Rectal smooth muscle tissue (tissue), 1 donor: ENCODE data around the gene CEBPA.

ENCODE experiments used
- H3K27ac ChIP-seq: one replicate; pipeline ENCODE4 v1.7.0; 2013; ENCODE audit warnings: low read depth, low read length, inconsistent platforms
- H3K27me3 ChIP-seq: one replicate; pipeline ENCODE4 v1.7.0; 2013; ENCODE audit warnings: low read length; ENCODE audit not compliant: control insufficient read depth, insufficient read depth
- H3K36me3 ChIP-seq: one replicate; pipeline ENCODE4 v1.7.0; 2013; ENCODE audit warnings: low read length; ENCODE audit not compliant: control insufficient read depth, insufficient read depth
- H3K4me1 ChIP-seq: one replicate; pipeline ENCODE4 v1.7.0; 2013; ENCODE audit warnings: low read length; ENCODE audit not compliant: control insufficient read depth, insufficient read depth
- H3K4me3 ChIP-seq: one replicate; pipeline ENCODE4 v1.7.0; 2013; ENCODE audit warnings: low read length
- H3K9ac ChIP-seq: one replicate; pipeline ENCODE4 v1.7.0; 2013; ENCODE audit warnings: low read length

The CEBPA gene

GRCh38 chr19:33278403-33279269 lies 23.7 kb downstream of the CEBPA start:
- Histone ChIP-seq H3K9ac (no peak overlapping the region), H3K4me3 (no peak overlapping the region), H3K27me3 (peaks cover 2% of the 10 kb centered on the region), H3K36me3 (no peaks in the 10 kb centered on the region), H3K27ac (no peak overlapping the region), H3K4me1 (no peaks in the 10 kb centered on the region)

- no peak overlapping the region for H3K9ac ChIP-seq
- peaks cover 2% of the 10 kb centered on the region for H3K27me3 ChIP-seq
- no peak overlapping the region for H3K27ac ChIP-seq
- no peak overlapping the region for H3K4me3 ChIP-seq
- no peaks in the 10 kb centered on the region for H3K36me3 ChIP-seq
- H3K4me1 ChIP-seq = no peaks in the 10 kb centered on the region
Measured at GRCh38 chr19:33278023-33278402, 24.3 kb downstream of the CEBPA start.

DNA sequence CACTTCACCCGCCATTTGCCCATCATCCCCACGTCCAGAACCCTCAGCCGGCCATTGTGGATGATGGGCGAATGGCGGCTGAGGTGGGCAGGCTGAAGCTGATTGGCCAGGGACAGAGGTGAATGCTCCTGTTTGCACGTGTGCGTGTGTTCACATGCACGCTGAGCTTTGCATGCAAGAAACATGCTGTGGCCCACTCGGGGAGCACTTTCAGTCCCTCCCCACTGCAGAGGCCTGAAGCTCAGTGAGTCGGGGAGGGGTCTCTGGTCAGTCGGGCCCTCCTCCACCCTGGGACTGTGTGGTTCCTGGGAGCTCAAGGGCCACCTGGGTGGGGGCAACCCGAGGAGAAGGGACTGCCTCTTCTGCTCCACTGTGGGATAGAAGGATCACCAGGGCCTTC lies 24.9 kb downstream of the CEBPA start:
- no peaks in the 10 kb centered on the region for H3K4me1 ChIP-seq
- H3K4me3 ChIP-seq = no peak overlapping the region
- no peaks in the 10 kb centered on the region for H3K36me3 ChIP-seq
- H3K27me3 ChIP-seq = peaks cover 2% of the 10 kb centered on the region
- H3K27ac ChIP-seq = no peak overlapping the region
- H3K9ac ChIP-seq = no peak overlapping the region

GRCh38 chr19:33275933-33276619 lies 26.3 kb downstream of the CEBPA start:
- H3K4me3 ChIP-seq = no peak overlapping the region
- no peaks in the 10 kb centered on the region for H3K36me3 ChIP-seq
- H3K27ac ChIP-seq = no peak overlapping the region
- peaks cover 2% of the 10 kb centered on the region for H3K27me3 ChIP-seq
- H3K9ac ChIP-seq = no peak overlapping the region
- H3K4me1 ChIP-seq = no peaks in the 10 kb centered on the region

DNA sequence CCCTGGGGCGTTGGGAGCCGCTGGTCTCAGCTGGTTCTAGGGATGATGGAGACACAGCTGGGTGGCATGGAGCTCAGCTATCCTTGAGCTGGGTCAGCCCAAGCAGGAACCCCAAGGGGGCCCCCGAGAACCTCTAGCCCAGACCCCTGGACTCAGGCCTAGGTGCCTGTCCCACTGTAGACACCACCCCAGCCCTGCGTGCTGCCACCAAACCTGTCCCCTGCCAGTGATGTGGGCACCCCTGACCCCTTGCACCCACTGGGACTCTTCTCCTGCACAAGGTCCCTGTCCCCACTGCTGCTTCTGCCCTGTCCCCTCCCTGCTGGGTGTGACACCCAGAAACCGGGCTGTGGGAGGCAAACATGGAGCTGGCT lies 26.8 kb downstream of the CEBPA start:
- Histone ChIP-seq H3K27me3 (peaks cover 2% of the 10 kb centered on the region), H3K4me3 (no peak overlapping the region), H3K27ac (no peak overlapping the region), H3K36me3 (no peaks in the 10 kb centered on the region), H3K9ac (no peak overlapping the region), H3K4me1 (no peaks in the 10 kb centered on the region)

GRCh38 chr19:33274663-33275558 lies 27.4 kb downstream of the CEBPA start:
- H3K27ac ChIP-seq = no peak overlapping the region
- H3K4me3 ChIP-seq = no peak overlapping the region
- H3K36me3 ChIP-seq = no peaks in the 10 kb centered on the region
- no peaks in the 10 kb centered on the region for H3K4me1 ChIP-seq
- H3K27me3 ChIP-seq = peaks cover 2% of the 10 kb centered on the region
- H3K9ac ChIP-seq = no peak overlapping the region

DNA sequence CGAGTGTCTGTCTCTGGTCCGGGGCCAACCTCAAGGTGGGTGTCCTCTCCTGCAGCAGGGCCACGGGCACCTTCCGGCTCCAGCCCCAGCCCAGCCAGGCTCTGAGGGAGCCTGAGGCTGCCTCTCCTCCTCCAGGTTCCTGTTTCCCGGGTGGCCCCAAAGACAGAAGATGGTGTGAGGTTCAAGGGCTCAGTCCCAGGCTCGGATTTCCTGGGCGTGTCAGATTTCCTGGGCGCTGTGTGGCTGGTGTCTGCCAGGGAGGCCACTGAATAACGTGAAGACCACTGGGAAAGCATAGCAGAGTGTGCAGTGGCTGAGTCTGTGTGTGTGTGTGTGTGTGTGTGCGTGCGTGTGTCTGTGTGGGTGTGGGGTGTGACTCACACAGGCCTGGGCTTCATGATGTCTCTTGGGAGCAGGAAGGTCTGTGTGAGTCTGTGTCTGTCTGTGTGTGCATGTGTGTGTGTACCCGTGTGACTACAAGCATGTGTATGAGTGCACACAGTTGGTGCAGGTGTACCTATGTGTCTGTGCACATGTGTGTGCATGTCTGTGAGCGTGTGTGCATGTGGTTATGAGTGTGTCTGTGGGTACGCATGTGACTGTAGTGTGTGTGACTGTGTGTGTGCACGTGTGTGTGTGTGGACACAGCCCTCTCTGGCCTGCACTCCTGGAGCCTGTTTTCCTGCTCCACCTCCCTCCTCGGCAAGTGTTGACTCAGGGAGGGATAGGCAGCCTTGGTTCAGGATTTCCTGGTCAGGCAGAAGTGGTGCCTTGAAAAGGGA lies 28.3 kb downstream of the CEBPA start:
- Histone ChIP-seq H3K9ac (no peak overlapping the region), H3K27me3 (peaks cover 2% of the 10 kb centered on the region), H3K4me1 (no peaks in the 10 kb centered on the region), H3K36me3 (no peaks in the 10 kb centered on the region), H3K27ac (no peak overlapping the region), H3K4me3 (no peak overlapping the region)

GRCh38 chr19:33273065-33273736 lies 29.1 kb downstream of the CEBPA start:
- Histone ChIP-seq H3K27me3 (peaks cover 2% of the 10 kb centered on the region), H3K27ac (no peak overlapping the region), H3K4me1 (no peaks in the 10 kb centered on the region), H3K36me3 (no peaks in the 10 kb centered on the region), H3K9ac (no peak overlapping the region), H3K4me3 (no peak overlapping the region)

DNA sequence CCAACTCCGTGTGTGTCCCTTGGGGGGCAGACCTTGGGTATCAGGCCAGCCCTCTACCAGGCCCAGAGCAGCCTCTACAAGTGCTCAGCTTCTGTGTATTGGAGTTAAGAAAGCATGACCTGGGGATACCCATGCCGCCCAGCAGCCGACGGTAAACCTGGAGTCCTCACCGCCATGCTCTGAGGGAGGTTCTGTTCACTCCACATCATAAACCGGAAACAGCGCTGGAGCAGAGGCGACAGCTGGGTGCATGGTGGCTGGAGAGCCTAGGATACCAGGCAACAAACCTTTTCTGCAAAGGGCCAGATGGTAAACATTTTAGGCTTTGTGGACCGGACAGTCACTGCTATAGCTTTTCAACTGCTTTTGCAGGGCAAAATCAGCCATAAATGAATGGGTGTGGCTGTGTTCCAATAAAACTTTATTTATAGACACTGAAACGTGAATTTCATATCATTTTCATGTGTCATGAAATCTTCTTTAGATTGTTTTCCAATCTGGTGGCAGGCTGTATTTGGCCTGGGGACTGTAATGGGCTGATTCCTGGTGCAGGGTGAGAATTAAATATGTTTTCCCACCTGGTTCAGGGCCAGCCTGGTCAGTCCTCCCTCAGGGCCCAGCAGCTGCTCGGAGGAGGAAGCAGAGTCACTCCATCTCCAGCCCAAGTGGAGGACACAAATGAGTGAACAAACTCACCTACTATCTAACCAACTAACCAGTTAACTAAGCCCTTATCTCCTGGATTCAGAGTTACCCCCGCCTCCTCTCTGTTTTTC lies 30.9 kb downstream of the CEBPA start:
- no peak overlapping the region for H3K27ac ChIP-seq
- no peaks in the 10 kb centered on the region for H3K4me1 ChIP-seq
- no peaks in the 10 kb centered on the region for H3K36me3 ChIP-seq
- H3K4me3 ChIP-seq = no peak overlapping the region
- no peaks in the 10 kb centered on the region for H3K27me3 ChIP-seq
- no peak overlapping the region for H3K9ac ChIP-seq

DNA sequence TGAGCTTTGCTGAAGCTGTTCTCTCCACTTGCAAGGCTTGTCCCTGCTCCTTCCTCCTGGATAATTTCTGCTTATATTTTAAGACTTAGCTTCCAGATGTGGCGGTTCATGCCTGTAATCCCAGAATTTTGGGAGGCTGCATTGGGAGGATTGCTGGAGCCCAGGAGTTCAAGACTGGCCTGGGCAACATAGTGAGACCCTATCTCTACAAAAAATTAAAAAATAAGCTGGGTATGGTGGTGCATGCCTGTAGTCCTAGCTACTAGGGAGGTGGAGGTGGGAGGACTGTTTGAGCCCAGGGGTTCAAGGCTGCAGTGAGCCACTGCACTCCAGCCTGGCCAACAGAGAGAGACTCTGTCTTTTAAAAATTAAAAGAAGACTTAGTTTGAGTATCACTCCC lies 31.6 kb downstream of the CEBPA start:
- H3K36me3 ChIP-seq = no peaks in the 10 kb centered on the region
- H3K27me3 ChIP-seq = no peaks in the 10 kb centered on the region
- H3K4me3 ChIP-seq = no peak overlapping the region
- H3K9ac ChIP-seq = no peak overlapping the region
- no peaks in the 10 kb centered on the region for H3K4me1 ChIP-seq
- no peak overlapping the region for H3K27ac ChIP-seq

- H3K4me1 ChIP-seq = no peaks in the 10 kb centered on the region
- no peak overlapping the region for H3K9ac ChIP-seq
- no peaks in the 10 kb centered on the region for H3K27me3 ChIP-seq
- no peaks in the 10 kb centered on the region for H3K36me3 ChIP-seq
- no peak overlapping the region for H3K4me3 ChIP-seq
- H3K27ac ChIP-seq = no peak overlapping the region
Measured at GRCh38 chr19:33269016-33269415, 33.3 kb downstream of the CEBPA start.
